ENCODE measurements around the gene TMSB4X.
"Not testable (repeated sequence)": the region's sequence is repeated elsewhere in the genome, so short reads cannot be mapped to it uniquely, and the experiment has no call there.

TMSB4X gene

DNA sequence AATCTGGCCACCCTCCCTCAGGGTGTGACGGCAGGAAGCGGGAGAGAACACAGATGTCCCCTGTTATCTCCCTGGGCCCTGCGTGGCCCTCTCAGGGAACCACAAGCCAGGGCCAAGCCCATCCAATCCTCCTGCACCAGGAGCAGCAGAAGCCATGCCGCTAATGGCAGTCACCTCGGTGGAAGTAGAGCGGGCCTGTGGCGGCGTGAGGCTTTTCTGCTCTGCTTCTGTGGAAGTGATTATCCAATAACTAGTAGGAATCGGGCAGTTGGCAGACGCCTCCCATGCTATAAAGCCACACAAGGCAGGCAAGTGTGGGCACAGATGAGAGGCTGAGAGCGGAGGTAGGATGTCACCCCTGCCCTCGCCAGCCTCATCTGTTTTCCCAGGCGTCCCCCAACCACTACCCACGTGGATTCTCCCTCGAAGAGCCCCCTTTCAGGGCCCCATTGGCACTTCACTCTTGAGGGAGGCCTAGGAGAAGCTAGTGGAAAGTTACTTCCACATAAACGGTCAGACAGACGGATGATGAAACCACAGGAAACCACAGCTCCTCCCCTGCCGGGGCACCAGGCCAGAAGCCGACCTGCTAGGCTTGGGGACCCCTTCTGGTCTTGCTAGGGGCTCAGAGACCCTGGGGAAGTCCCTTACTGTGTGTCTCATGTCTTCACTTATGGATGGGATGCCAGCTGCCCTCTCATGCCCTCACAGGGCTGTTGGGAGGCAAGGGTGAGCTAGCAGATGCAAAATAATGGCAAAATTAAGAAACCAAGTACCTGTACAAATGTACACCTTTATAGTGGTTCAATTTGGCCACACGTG is 18.8 kb upstream of the TMSB4X start:
- peak; percentile 74 to 81 (median 77) for DNase-seq

DNA sequence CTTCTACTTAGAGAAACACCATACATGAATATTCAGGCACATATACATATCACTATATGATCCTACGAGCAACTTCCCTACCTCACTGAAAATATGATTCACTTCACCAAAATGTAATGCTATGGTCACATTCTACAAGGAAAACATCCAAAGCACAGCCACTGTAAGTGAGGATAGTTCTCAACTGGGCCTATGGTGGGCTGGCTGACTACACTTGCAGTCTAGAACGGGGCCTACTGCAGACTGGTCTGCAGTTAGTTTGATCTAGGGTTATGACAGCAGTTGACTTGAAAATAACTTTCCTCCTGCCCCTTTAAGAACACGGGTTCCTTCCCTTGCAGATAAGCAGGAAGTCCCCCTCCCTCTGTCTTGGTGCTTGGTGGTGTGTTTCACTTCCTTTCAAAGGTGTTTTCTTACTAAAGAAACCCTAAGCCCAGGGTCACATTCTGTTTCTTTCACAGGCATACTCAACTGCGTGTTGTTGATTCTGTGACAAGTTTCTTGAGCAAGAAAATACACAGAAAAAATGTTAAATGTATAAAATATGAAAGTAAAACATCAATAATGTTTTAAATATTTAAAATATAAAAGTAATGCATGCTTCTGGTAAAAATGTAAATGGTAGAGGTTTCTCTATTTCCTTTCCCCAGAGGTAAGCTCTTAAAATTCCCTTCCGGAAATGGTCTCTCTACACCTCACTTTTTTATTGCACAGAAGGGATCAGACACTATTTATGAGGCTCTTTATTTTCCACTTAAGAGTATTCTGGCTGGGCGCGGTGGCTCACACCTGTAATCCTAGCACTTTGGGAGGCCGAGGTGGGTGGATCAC is 18.0 kb upstream of the TMSB4X start:
- peak; percentile 57 to 65 (median 57) for DNase-seq

DNA sequence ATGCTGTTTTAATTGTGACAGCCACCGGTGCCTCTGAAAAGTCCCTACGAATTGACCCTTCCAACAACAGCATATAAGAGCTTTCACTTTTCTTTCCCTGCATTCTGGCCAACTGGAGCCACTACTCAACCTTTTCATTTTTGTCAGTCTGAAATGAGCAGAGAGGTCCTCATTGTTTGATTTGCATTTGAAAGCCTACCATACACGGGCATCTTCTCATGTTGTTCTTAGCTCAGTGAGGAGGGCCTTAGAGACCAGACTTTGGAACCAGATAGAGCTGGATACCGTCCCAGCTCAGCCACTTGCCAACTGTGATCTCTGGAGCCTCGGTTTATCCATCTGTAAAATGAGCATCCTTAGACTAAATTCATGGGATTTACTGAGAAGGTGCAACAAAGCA is 16.9 kb upstream of the TMSB4X start:
- peak in 1 of 3 donors; percentile 34 for DNase-seq

DNA sequence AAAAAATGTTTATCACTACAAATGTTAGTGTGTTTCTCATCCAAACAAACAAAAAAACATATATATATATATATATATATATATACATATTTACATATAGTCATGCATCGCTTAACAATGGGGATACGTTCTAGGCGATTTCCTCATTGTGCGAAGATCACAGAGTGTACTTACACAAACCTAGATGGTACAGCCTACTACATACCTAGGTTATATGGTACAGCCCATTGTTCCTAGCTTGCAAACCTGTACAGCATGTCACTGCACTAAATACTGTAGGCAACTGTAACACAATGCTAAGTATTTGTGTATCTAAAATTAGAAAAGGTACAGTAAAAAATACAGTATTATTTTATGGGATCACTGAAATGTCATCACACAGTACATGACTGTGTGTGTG is 16.4 kb upstream of the TMSB4X start:
- no peak for DNase-seq

DNA sequence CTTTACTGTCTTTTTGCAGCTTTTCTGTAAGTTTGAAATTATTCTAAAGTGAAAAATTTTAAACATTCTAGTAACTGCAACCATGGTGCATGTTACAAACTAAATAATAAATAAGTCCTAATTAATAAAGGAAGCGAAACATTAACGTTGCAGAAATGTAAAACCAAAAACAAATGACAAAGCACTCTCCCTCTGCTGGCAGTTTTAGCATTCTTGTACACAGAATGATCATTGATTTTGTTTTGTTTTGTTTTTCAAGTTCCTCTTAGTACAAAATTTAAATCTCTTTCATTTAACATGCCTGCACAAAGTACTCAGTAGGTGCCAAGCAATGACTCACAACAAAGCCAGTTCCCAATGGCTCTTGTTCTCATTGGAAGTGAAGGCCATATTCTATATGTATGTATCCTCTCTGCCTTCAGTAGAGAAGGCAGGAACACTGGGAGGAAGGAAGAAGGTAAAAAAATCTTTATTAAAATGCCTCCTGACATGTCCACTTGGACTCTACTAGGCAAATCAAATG is 13.7 kb upstream of the TMSB4X start:
- peak in 1 of 3 donors; percentile 29 for DNase-seq

DNA sequence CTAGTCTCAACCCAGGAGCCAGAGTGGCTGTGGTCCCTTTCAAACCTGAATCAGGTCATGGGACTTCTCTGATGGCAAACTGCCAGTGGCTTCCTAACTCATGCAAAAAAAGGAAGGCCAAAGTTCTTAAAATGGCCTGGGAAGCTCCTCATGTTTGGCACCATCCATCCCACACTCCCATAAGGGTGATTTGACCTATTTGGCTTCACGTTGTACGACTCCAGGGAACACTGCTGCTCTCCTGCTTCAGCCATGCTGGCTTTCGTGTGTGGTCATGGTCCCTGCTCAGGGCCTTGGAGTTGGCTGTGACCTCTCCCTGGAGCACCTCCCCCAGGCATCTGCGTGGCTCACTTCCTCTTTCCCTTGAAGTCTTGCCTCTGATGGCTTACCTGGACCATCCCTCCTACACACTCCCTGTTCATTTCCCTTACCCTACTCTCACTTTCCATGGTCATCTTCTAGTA is 12.8 kb upstream of the TMSB4X start:
- DNase-seq: no peak

DNA sequence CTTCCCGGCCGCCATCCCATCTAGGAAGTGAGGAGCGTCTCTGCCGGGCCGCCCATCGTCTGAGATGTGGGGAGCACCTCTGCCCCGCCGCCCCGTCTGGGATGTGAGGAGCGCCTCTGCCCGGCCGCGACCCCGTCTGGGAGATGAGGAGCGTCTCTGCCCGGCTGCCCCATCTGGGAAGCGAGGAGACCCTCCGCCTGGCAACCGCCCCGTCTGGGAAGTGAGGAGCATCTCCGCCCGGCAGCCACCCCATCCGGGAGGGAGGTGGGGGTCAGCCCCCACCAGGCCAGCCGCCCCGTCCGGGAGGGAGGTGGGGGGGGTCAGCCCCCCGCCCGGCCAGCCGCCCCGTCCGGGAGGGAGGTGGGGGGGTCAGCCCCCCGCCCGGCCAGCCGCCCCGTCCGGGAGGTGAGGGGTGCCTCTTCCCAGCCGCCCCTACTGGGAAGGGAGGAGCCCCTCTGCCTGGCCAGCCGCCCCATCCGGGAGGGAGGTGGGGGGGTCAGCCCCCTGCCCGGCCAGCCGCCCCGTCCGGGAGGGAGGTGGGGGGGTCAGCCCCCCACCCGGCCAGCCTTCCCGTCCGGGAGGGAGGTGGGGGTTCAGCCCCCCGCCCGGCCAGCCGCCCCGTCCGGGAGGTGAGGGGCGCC is 11.6 kb upstream of the TMSB4X start:
- DNase-seq: not testable (repeated sequence)

DNA sequence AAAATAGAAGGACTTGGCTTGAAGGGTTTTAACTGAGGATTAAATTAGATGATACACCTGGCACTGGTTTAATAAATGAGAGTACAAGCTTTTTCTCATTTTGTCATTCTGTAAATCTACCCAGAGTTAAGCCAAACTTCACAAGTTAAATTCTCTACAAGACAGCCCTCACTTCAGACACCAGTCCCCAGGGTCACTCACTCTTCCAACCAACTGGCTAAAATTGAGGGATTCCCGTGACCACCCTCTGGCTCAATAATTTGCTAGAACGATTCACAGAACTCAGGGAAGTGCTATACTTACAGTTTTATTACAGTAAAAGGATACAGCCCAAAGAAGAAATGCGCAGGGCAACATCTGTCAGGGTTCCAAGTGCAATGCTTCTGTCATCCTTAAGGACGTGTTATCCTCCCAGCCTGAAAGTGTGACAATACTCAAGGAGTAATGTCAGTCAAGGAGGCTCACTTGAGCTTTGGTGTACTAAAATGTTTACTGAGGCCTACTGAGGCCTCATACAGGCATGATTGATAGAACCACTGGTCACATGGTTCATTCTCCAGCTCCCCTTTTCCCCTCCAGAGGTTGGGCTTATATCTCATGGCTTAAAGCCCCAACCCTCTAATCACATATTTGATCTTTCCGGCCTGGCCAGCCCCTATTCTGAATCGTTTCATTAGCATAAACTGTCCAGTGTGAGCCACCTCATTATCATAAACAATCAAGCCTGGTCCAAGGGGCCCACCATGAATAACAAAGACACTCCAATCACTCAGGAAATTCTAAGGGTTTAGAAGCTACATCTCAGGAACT is 9.6 kb upstream of the TMSB4X start:
- peak in 1 of 3 donors; percentile 15 for DNase-seq

DNA sequence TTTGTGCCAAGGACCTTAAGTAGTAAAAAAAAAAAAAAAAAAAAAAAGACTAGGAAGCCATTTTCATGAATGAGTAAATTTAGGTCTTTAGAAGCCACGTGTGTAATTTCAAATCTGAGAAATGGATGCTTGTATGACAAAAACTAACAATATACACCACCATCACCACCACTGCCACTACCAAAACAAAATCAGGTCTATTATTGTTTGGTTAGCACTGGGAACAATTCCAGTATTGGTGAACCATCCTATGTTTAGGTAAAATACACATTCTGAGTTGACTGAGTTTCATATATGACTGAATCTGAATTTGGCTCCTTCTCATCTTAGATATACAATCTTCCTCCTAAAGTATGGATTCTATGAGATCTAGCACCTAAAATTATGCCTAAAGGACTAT is 8.8 kb upstream of the TMSB4X start:
- no peak for DNase-seq

DNA sequence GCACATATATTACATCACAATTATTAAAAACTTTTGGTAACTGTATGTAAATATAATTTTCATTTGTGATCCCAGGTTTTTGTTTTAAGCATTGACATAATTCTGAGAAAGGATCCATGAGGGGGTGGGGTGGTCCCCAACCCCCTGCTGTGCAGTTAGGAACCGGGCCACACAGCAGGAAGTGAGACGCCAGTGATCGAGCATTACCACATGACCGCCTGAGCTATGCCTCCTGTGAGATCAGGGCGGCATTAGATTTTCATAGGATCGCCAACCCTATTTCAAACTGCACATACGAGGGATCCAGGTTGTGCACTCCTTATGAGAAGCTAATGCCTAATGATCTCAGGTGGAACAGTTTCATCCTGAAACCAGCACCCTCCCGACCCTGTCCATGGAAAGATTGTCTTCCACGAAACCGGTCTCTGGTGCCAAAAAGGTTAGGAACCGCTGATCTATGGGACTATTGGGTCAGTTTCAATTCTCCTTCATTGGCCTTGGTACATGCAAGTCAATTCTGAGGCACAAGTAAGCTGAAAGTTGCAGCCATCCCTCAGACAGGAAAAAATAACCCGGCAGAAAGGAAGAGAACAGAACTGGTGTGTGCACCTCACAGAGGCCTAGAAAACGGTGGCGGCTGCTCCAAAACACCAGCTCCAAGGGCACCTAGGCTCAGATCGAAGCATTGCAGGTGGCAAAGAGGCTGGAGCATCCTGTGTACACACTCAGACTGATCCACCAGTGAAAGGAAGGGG is 7.0 kb upstream of the TMSB4X start:
- peak in 2 of 3 donors; percentile 37 to 39 for DNase-seq

DNA sequence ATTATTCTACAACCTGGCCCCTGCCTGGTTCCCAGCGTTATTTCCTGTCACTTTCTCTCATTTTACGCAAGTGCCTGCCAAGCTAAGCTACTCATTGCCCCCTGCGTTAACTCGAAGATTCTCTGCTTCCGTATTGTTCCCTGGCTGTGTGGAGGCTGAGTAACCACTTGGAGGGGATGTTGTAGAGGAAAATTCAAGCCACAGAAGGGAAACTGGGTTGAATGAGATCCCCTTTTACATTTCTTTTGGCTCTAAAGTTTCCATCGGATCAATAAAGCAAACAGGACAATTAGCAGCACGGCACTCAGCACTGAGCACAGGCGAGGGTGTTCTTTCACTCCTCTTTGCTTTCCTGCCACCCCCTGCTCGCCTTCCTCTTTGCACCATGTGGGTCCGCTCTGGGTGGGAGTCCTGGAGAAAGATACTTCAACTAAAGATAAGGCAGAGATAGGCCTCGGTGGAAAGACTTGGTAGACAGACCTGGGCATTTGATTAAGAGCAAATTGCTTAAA is 4.2 kb upstream of the TMSB4X start:
- peak; percentile 72 to 80 (median 77) for DNase-seq

DNA sequence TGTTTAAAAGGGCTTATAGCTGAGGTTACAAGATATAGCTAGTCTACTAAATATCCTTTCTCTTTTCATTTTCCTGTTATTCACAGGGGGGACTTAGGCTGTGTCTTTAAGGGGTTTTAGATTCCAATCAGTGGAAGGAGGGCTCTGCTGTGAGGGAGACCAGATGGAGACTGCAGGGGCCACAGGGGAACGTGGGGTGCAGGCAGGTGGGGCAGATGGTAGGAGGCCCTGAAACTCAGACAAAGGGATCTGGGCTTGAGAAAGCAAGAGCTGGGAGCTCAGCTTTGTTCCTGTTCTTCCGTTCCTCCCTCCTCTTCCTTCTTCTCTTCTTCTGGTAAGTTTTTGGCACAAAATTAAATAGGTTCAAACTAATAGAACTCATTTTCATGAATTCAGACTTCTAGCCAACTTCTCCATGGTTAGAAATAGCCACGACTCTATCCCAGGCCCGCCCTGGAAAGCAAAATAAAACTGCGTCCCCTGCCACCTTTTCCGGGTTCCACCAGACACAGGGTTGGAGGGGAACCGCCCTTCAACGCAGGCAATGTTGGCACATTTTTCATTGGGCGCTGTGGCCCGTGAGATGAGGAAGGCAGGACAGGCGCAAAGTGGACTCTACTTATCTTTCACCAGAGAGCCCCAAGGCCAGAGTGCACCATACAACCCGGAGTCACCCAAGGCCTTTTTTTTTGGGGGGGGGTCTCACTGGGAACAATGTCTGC is 3.5 kb upstream of the TMSB4X start:
- peak in 2 of 3 donors; percentile 27 to 33 for DNase-seq

DNA sequence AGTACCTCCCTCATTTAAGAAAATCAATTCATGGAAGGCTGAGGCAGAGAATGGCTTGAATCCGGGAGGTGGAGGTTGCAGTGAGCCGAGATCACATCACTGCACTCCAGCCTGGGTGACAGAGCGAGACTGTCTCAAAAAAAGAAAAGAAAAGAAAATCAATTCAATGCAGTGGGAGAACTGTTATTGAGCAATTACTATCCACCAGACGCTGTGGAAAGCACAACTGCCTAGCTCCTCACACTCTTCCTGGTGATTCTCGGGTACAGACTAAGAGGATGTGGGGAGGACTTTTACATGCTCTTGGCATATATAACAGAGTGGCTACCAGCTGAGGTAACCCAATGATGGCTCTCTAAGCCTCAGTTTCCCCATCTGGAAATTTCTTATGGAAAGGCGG is 2.7 kb upstream of the TMSB4X start:
- DNase-seq: peak in 2 of 3 donors; percentile 35 to 49

DNA sequence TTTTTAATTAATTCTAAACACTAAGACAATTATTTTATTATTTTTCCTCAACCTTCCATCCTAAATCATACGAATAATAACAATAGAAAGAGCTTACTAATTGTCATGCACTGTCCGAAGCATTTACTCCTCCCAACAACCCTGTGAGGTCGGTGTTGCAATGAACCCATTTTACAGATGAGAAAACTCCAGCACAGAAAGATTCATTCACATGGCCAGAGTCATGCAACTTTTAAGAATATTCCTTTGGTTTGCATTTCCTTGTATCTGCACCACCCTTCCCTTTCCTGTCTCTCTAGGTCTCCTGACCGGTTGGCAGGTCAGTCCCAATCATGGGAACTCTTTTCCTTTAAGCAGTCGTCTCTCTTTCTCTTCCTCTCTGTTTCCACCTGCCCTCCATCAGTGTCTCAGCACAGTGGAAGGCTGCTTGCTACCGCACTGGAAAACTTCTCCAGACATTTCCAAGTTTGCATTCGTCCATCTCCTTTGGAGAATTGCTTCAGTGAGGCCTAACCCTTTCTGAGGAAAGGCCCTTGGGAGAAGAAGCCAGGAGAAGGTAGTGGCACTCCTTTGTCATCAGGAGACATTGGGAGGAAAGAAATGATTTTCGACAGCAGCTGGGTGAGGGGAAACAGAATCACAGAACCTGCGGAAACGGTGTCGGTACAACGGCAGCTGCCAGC is 1.9 kb upstream of the TMSB4X start:
- peak in 1 of 3 donors; percentile 18 for DNase-seq

DNA sequence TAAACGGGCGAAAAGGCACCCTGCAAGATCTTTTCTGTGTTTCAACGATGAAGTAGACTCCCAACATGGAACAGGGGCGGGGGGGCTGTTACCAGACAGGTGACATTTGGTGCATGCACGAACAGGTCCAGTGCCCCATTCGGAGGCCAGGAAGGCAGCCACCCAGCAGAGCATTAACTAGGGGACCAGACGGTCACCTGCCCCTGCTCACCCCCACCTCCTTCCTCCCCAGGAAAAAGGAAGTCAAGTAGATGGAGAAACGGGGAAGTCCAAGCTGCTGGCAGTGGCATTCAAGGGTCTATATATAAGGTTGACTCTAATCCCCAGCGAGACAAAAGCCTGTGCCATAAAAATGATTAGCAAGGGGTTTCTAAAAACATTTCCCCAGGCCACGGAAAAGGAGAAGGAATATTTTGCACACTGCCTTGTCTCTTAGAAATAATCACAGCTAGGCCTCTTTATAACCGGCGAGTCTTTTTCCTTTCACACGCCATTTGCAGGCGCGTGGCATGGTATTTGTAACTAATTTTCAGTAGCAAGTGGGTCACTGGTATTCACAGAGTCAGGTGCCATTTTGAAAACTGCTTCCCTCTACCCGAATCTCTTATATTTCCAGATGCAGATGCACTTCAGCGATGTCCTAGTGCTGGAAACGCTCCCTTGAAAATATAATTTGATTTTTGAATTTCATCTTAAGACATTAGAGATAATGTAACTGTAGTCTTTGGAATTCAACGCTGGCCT is 1.2 kb upstream of the TMSB4X start:
- peak; percentile 75 to 84 (median 76) for DNase-seq

DNA sequence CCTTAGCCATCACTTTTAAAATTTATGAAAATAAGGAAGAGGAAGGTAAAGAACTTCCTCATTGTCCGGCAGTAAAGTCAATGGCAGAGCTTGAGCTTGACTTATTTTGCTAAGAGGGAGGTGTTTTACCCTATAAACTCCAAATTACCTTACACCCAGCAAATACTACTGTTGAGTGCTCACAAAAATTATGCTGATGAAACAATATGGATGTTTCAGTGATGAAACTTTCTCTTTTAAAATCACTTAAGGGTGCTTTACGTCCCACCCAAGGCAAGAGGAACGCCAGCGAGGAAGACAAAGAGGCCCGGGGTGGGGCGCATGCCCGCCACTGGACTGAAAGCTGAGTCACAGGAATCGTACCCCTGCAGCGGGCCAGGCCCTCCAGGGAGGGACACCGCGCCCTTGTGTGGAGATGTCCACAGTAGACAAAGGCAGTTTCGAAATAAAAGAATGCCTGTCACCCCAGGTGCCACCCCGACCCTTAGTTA is 560 bp upstream of the TMSB4X start:
- DNase-seq: peak; percentile 52 to 74 (median 71)

DNA sequence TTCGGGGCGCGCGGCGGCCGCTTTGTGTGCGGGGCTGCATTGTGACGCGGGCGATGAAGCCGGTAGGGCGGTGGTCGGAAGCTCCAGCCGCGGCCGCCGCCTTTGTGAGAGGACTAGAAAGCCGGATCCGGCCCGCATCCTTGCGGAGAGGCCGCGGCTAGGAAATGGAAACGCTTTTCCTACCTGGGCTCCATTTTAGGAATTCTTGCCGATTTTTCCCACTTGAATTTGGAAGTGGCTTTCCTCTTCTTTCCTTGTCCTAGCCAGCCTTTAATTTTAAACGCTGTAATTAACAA is 708 bp downstream of the TMSB4X start:
- no peak for DNase-seq

DNA sequence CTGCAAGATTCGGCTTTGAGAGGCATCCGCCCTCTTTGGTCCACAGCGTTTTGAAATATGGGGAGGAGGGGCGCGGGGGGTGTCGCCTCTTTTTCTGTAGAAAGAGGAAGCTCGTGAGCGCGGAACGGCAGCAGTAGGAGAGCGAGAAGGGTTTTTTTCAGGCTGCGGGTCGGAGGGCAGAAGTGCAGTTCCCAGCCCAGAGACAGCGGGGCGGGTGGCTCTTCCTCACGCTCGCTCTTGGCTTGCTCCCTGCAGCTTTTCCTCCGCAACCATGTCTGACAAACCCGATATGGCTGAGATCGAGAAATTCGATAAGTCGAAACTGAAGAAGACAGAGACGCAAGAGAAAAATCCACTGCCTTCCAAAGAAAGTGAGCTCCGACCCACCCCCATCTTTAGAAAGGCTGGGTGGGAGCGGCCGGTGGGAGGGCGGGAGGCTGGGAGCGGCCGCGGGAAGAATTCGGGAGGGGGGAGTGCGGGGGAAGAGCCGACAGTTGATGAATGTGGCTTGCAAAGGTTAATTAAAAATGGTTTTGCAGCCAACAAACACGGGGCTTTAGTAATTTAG is 1.2 kb downstream of the TMSB4X start:
- DNase-seq: peak; percentile 70 to 77 (median 72)

Data from suppressor macrophage treated with lipopolysaccharide for 1 hour (primary cell).